Epithelial cell of prostate (primary cell): ENCODE data around the gene RAPGEF1.
"Not testable (repeated sequence)": the region's sequence is repeated elsewhere in the genome, so short reads cannot be mapped to it uniquely, and the experiment has no call there.

ENCODE experiments used
- DNase-seq: peaks from one replicate; pipeline ENCODE4 v3.0.0-alpha.2; 2011; ENCODE audit warnings: low read depth, low spot score
- H3K27ac ChIP-seq: fragments of 450-650 bp; 2 replicates; pipeline ENCODE4 v1.5.1; 2017; ENCODE audit warnings: mild to moderate bottlenecking

Gene RAPGEF1

DNA sequence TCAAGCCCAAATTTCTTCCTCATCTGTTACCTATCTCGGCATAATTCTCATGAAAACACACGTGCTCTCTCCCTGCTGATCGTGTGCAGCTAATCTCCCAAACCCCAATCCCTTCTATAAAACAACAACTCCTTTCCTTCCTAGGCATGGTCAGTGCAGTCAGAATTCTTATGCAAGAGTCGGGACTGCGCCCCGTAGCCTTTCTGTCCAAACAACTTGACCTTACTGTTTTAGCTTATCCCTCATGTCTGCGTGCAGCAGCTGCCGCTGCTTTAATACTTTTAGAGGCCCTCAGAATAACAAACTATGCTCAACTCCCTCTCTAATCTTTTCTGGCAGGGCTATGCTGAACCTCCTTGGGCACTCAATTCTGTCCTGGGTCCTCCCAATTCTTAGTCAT, 189.4 kb downstream of the RAPGEF1 start:
- not testable (repeated sequence) for DNase-seq, H3K27ac ChIP-seq

DNA sequence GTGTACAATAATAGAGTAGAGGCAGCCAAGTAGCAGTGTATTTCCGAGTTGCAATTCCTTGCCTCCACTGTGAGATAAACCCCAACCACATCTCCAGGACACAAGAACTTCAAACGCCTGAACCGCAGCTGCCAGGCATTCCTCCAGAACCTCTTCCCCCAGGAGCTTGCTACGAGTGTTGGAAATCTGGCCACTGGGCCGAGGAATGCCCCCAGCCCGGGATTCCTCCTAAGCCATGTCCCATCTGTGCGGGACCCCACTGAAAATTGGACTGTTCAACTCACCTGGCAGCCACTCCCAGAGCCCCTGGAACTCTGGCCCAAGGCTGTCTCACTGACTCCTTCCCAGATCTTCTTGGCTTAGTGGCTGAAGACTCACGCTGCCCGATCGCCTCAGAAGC, 190.7 kb downstream of the RAPGEF1 start:
- DNase-seq, H3K27ac ChIP-seq: not testable (repeated sequence)

DNA sequence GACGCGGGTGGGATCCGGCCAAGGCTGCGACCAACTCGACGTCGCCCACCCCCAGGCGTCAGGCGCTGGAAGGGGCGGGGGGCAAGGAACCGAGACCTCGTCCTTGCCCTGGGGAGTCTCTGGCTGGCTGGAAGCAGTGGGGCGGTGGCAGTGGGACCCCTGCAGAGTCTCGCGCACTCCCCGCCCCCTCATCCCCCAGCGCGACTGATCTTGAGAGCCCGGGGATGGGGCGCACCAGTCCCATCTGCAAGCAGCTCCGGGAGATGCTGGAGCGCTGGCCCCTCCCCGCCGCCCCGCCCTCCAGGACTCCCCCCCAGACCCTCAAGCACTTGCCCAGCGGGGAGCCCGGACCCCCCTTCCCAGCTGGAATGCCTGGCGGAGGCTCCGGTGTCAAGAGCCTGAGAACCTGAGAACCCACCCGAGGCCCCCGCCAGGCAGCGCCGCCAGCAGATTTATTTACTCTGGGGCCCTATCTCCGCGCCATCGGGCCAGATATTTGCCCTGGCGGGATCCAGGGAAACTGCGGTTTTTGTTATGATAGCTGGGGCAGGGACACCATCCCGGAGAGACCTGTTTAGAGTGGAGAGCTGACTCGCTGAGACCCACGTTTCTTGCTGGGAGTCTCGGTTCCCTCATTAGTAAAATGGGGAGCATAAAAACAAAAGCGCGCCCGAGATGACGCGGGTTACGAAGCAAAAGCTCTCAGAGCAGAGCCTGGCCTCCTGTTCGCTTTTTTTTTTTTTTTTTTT, 193.4 kb downstream of the RAPGEF1 start:
- no peak overlapping the region for H3K27ac ChIP-seq
- DNase-seq: no peak

DNA sequence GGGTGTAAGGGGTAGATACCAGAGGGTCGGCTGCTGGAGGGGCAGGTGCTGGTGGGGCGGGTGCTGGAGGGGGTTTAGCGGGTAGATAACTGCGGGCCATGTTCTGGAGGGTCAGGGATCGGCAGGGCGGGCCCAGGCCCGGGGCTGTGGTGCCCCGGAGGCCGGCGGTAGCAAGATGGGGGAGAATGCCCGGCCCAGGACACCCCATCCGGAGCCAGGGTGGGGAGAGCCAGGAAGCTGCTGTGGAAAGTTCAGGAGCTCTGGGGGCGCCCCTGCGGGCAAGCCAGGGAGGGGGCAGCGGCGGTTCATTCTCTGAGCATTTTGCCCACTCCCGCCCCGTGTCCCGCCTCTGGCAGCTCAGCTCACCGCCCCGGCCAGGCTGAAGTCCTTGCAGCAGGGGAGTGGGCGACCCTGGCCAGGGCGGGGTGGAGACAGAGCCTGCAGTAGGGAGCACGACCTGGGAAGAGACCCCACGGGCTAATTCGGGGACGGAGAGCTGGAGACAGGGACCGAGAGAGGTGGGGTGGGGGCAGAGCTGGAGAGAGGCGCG, 194.0 kb downstream of the RAPGEF1 start:
- no peak overlapping the region for H3K27ac ChIP-seq
- no peak for DNase-seq

DNA sequence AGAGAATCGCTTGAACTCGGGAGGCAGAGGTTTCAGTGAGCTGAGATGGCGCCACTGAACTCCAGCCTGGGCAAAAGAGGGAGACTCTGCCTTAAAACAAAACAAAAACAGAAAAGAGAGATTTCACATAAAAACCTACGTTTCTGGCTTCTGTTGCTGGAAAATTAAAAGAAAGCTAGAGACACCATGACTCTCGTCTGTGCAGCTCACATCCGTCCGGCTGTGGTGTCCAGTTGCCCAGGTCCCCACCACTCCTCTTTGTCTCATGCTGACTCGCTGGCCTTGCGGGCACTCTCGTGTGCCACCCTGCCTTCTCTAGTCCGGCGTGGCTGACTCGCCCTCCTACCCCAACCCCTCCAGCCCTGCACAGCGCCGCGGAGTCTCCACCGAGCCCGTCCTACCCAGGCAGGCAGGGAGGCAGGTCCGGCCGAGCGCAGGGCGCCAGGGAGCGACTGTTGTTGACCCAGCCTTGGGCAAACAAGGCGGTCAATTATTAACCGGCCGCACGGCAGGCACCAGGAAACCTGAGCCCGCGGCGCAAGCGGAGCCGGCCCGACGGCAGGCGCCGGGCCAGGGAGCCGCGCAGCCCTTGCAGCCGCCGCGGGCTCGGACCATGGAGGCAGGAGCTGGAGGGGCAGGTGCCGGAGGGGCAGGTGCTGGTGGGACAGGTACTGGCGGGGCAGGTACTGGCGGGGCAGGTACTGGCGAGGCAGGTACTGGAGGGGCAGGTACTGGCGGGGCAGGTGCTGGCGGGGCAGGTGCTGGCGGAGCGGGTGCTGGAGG, 194.7 kb downstream of the RAPGEF1 start, which contains the start of gene PRRT1B:
Gene PRRT1B, plus strand, starts transcription at position 521 of the 783 bp plus-strand sequence. Its CDS starts 93 bp downstream, at position 614.
- DNase-seq: peak; percentile 6
- no peak within 1 kb of the TSS for H3K27ac ChIP-seq

DNA sequence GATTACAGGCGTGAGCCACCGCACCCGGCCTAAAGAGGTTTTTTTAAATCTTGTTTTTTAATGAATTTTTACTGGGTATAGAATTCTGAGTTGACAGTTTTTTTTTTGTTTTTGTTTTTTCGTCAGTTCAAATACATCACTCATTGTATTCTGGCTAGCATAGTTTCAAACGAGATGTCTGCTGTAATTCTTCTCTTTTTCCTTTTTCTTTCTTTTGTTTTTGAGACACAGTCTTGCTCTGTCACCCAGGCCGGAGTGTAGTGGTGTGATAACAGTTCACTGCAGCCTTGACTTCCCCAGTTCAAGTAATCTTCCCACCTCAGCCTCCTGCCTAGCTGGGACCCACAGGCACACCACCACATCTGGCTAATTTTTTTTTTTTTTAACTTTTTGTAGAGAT, 196.7 kb downstream of the RAPGEF1 start:
- no peak for DNase-seq
- H3K27ac ChIP-seq: no peak overlapping the region

DNA sequence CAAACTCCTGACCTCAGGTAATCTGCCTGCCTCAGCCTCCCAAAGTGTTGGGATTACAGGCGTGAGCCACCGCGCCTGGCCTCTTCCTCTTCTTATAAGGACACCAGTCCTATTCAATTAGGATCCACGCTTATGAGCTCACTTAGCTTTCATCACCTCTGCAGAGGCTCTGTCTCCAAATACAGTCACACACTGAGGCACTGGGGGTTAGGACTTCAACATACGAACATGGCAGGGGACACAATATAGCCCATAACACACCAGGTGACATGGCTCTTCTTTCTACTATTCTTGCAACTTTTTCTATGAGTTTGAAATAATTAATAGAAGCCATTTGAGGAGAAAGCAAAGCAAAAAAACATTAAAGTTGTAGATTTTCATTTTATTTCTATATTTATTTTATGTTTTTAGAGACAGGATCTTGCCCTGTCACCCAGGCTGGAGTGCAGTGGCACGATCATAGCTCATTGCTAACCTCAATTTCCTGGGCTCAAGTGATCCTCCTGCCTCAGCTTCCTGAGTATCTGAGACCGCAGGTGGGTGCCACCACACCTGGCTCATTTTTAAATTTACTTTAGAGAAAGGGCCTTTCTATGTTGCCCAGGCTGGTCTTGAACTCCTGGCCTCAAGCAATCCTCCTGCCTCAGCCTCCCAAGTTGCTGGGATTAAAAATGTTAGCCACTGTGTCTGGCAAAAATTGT, 200.5 kb downstream of the RAPGEF1 start:
- DNase-seq: no peak
- H3K27ac ChIP-seq: no peak overlapping the region

DNA sequence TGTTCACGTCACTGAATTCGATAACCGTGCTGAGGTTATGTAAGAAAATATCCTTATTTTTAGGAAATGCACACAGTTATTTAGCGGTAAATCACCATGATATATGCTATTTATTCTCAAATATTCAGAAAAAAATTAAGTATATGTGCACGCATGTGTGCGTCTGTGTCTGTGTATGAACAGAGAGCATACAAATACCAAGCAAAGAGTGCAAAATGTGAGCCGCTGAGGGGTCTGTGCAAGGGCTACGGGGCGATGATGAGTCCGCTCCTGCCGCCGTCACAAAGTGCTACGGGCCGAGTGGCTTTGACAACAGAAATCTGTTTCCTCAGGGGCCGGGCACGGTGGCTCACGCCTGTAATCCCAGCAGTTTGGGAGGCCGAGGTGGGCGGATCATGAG, 201.9 kb downstream of the RAPGEF1 start:
- no peak for DNase-seq
- H3K27ac ChIP-seq: no peak overlapping the region

DNA sequence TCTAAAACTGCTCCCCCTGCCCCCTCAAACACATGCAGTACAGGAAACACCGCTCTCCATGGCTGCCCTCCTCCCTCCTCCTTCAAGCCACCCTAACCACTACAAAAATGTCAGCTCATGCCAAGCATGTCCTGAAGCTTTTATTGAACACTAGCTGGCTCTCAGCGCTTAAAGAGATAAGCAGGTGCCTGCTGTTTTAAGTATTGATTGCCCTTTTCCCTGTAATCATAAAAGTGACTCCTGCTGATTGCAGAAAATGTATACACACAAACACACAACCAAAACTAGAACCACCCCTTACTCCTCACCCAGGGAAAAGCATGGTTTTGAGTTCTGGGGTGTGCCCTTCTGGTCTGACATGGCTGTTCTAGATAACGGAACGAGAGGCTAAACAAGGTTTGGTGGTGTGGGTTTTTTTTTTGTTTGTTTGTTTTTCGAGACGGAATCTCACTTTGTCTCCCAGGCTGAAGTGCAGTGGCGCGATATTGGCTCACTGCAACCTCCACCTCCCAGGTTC, 205.1 kb downstream of the RAPGEF1 start:
- no peak overlapping the region for H3K27ac ChIP-seq
- no peak for DNase-seq

DNA sequence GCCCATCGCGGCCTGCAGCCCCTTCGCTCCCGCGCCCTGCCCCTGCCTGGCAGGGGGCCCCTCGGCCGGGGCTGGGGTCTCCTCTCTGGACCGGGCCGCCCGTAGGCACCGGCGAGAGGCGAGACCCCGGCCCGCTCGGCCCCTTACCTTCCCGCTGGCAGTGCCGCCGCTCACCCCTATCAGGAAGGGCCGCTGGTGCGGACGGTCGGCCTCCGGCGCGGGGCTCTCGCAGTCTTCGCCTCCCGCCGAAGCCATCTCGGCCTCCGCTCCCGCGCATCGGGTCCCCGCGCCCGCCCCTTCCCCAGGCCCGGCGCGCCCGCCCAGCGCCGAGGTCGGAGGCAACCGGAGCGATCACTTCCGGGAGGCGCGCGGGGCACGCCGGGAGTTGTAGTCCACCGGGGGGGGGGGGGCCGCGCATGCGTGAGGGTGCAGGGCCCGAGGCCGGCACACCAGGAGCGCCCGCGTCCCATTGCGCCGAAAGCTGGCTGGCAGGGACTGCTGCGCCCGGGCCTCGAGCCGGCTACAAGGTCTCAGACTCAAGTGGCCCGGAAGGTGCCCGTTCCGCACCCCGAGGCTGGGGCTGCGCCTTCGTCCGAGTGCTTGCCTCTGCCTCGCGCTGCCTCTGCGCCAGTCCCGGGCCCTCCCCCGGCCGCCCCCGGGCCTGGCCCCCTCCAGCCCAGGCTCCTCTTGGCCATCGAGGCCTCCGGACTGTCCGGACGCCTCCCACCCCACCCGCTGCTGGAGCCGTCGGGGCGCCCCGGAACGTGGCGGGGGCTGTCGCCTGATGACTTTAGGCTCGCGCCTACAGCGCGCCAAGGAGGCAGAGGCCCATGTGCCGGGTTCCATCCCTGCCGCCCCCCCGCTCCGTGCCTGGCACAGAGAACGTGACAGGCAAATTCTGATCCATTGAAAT, 208.7 kb downstream of the RAPGEF1 start, which contains the start of gene UCK1:
Gene UCK1, minus strand, starts transcription at position 344 of the 913 bp plus-strand sequence. Its CDS starts 89 bp downstream, at position 255.
- H3K27ac ChIP-seq: no peak within 1 kb of the TSS
- peak; percentile 6 for DNase-seq

DNA sequence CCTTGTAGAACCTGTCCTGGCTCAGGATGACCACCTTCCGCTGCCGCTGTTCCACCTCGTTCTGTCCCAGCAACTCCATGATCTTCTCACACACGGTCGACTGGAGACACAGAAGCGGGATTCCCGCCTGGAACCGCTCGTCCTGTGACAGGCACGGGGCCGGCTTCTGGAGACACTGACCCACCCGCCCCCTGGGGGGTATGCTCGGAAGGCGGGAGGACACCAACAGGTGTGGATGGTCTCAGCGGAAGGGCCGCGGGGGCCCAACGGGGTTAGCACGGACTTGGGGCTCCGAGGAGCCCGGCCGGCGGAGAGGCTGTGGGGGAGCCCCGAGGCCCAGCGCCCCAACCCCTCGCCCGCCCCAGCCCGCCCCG, 209.3 kb downstream of the RAPGEF1 start:
- no peak for DNase-seq
- H3K27ac ChIP-seq: no peak overlapping the region

DNA sequence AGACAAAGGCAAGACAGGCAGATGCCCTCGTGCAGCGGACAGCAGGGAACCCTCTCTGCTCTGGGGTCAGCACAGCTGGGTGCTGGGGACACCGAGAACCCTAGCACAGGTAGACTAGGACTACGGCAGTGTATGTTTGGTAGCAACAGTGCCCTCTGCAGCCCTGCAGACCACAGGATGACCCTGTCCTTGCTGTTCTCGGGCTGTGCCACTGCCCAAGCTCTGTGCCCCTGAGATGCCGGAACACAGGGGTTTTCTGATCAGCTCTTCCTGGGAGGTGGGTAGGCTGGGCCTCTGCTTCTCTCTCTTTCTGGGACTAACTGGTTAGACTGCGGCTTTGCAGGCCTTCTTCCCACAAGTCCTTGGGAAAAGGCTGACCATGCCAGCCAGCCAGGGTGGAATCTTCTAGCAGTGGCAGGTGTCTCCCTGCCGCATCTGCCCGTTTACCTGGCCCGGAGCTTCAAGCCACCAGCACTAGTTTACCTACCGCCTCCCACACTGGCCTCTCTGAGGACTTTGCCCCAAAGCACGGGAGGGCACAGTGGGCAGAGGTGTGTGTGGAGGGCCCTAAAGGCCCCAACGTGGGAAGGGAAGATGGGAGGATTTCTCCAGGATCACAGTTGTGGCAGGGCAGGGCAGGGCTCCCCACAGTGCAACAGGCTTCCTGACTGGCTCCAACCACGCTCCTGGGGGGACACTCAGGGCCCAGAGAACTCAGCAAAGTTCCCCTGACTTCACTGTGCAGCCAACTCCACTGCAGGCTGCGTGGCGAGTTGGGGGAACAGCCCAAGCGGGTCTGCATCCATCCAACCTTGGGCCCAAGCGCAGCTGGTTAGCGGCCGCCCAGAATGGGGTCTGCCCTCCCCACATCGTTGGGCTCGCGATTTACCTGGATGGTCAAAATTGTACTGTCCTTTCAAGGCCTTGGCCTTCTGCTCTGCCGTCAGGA, 210.0 kb downstream of the RAPGEF1 start:
- H3K27ac ChIP-seq: no peak overlapping the region
- no peak for DNase-seq

DNA sequence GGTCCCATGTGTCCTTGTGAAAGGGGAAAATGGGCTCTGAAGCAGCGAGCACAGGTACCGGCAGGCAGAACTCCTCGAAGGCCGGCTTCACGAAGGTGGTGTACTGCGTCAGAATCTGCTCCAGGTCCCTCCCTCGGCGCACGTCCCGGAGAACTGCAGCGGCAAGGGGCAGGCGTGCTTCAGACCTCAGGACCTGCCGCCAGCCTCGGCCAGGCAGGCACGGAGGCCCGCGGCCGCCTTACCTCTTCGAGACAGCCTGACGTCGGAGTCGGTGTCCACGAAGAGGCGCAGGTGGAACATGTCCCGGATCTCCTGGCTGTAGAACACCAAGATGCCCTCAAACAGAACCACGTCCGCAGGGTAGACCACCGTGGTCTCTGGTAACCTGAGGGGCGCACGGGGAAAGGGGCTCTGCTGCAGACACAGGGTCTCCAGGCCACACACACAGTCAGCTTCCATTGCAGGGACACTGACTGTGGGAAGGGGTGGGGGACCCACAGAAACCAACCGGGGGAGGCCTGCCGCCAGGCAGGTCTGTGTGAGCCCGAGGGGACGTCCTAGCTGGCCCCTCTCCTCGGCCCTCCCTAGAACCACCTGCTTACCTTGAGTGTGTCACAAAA, 210.9 kb downstream of the RAPGEF1 start:
- no peak overlapping the region for H3K27ac ChIP-seq
- DNase-seq: no peak

DNA sequence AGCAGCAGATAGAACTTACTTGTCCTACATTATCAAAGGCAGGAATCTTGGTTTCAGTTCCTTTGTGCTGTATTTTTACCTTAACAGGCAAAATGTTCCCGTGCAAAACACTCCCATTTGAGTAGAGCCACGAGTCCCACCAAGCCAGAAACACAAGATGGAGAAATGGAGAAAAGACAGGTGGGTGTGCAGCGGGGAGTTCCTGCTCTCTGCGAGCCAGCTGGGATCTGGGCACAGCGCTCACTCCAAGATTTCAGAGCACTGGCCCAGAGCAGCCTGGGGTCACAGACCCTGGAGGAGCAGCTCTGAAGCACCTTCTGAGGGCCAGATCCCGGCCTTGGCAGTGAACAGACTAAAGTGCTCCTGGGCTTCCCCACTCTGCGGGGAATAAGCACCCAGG, 211.7 kb downstream of the RAPGEF1 start:
- no peak for DNase-seq
- no peak overlapping the region for H3K27ac ChIP-seq
